Osteoblast (primary cell): ENCODE data around the gene SLIT3. TPM values are rescaled to one million over a fixed set of nuclear protein-coding genes. Genes with fewer than 3 reads are reported as not detected.
A peak's percentile ranks its signal among the peaks of the same experiment; 100 is the strongest.

Experiments used
- DNase-seq: peaks from one replicate; pipeline ENCODE4 v3.0.0; 2011; ENCODE audit warnings: low spot score, mixed read lengths; ENCODE audit not compliant: insufficient read length; ENCODE audit errors: missing footprints
- H2AFZ ChIP-seq: 2 replicates; pipeline ENCODE4 v1.6.0; 2011; ENCODE audit warnings: mild to moderate bottlenecking, low read length
- H3K27ac ChIP-seq: 2 replicates; pipeline ENCODE4 v1.5.1; 2011; ENCODE audit warnings: mild to moderate bottlenecking, low read depth, low read length, moderate library complexity
- H3K27me3 ChIP-seq: 2 replicates; pipeline ENCODE4 v1.6.0; 2012; ENCODE audit warnings: mild to moderate bottlenecking, control low read depth, inconsistent platforms, low read length, moderate library complexity; ENCODE audit not compliant: insufficient read depth
- H3K36me3 ChIP-seq: 2 replicates; pipeline ENCODE4 v1.5.1; 2011; ENCODE audit warnings: mild to moderate bottlenecking, low read length, control low read depth, moderate library complexity; ENCODE audit not compliant: insufficient read depth
- H3K4me1 ChIP-seq: 2 replicates; pipeline ENCODE4 v1.5.1; 2011; ENCODE audit warnings: mild to moderate bottlenecking, low read length, control low read depth, moderate library complexity; ENCODE audit not compliant: insufficient read depth
- H3K4me2 ChIP-seq: 2 replicates; pipeline ENCODE4 v1.6.0; 2011; ENCODE audit warnings: mild to moderate bottlenecking, low read length; ENCODE audit not compliant: insufficient read depth
- H3K4me3 ChIP-seq: fragments of 200-600 bp; sonication (generic); 3 replicates; pipeline ENCODE4 v1.5.1; 2012; ENCODE audit warnings: mild to moderate bottlenecking, low read length, inconsistent platforms; ENCODE audit not compliant: insufficient read depth
- H3K79me2 ChIP-seq: 2 replicates; pipeline ENCODE4 v1.6.0; 2012; ENCODE audit warnings: mild to moderate bottlenecking, low read length, control low read depth, inconsistent platforms; ENCODE audit not compliant: insufficient read depth
- H3K9me3 ChIP-seq: 2 replicates; pipeline ENCODE4 v1.5.1; 2011; ENCODE audit warnings: low read depth, low read length, control low read depth
- H4K20me1 ChIP-seq: 2 replicates; pipeline ENCODE4 v1.6.0; 2012; ENCODE audit warnings: mild to moderate bottlenecking, low read length, control low read depth; ENCODE audit not compliant: insufficient read depth
- CTCF ChIP-seq: IDR thresholded peaks from 2 replicates; pipeline ENCODE4 v1.5.1; 2011; ENCODE audit warnings: mild to moderate bottlenecking, low read depth, low read length, moderate library complexity; ENCODE audit errors: extremely low read depth
- total RNA-seq: library from RNA; depleted of rRNA; stranded (reverse); fragments of >200 nt; gene quantifications from 2 replicates; pipeline ENCODE4 v1.2.3, GENCODE V29; 2012

SLIT3 gene
- total RNA-seq, 1 donor: 37.6 TPM

GRCh38 chr5:169242849-169243186 lies 58.1 kb downstream of the SLIT3 start:
- no peak for TF ChIP-seq CTCF
- Histone ChIP-seq H3K27ac (no peak overlapping the region), H2AFZ (no peak overlapping the region), H3K4me3 (no peak overlapping the region), H3K4me1 (no peaks in the 10 kb centered on the region), H4K20me1 (no peaks in the 10 kb centered on the region), H3K79me2 (no peaks in the 10 kb centered on the region), H3K9me3 (no peaks in the 10 kb centered on the region), H3K36me3 (no peaks in the 10 kb centered on the region), H3K27me3 (no peaks in the 10 kb centered on the region), H3K4me2 (no peak overlapping the region)
- DNase-seq: no peak

- Histone ChIP-seq H3K4me1 (no peaks in the 10 kb centered on the region), H3K27ac (no peak overlapping the region), H3K4me3 (no peak overlapping the region), H3K36me3 (no peaks in the 10 kb centered on the region), H2AFZ (no peak overlapping the region), H3K79me2 (no peaks in the 10 kb centered on the region), H3K9me3 (no peaks in the 10 kb centered on the region), H3K27me3 (no peaks in the 10 kb centered on the region), H3K4me2 (no peak overlapping the region), H4K20me1 (no peaks in the 10 kb centered on the region)
- no peak for TF ChIP-seq CTCF
- DNase-seq: no peak
Observed at GRCh38 chr5:169242175-169242848, 58.6 kb downstream of the SLIT3 start.

- no peaks in the 10 kb centered on the region for H3K79me2 ChIP-seq
- TF ChIP-seq CTCF: no peak
- H3K4me2 ChIP-seq: no peak overlapping the region
- no peaks in the 10 kb centered on the region for H4K20me1 ChIP-seq
- no peaks in the 10 kb centered on the region for H3K9me3 ChIP-seq
- DNase-seq: no peak
- no peak overlapping the region for H3K27ac ChIP-seq
- H3K4me3 ChIP-seq: no peak overlapping the region
- H3K27me3 ChIP-seq: no peaks in the 10 kb centered on the region
- no peak overlapping the region for H2AFZ ChIP-seq
- H3K4me1 ChIP-seq: no peaks in the 10 kb centered on the region
- H3K36me3 ChIP-seq: no peaks in the 10 kb centered on the region
Observed at GRCh38 chr5:169229342-169229892, 71.5 kb downstream of the SLIT3 start.

- no peak overlapping the region for H2AFZ ChIP-seq
- H3K9me3 ChIP-seq: no peaks in the 10 kb centered on the region
- H3K36me3 ChIP-seq: no peaks in the 10 kb centered on the region
- H3K27ac ChIP-seq: no peak overlapping the region
- H3K4me1 ChIP-seq: peaks cover 10% of the 10 kb centered on the region
- H3K4me2 ChIP-seq: no peak overlapping the region
- H3K4me3 ChIP-seq: no peak overlapping the region
- peak; percentile 9 for TF ChIP-seq CTCF
- DNase-seq: no peak
- H4K20me1 ChIP-seq: no peaks in the 10 kb centered on the region
- no peaks in the 10 kb centered on the region for H3K79me2 ChIP-seq
- H3K27me3 ChIP-seq: no peaks in the 10 kb centered on the region
Observed at GRCh38 chr5:169226895-169227294, 74.0 kb downstream of the SLIT3 start.
